ENCODE data around the gene PDLIM7.

The PDLIM7 gene

GRCh38 chr5:177457852-177458681, 39.3 kb downstream of the PDLIM7 start:
- H3K27ac ChIP-seq = no peak overlapping the region
- H4K20me1 ChIP-seq (ENCODE audit: insufficient read depth) = no peaks in the 10 kb centered on the region
- H3K4me3 ChIP-seq (IDR thresholded peaks at IDR 0.05; ENCODE audit: insufficient read depth, low read depth, low read length) = no peak overlapping the region
- no peaks in the 10 kb centered on the region for H3K79me2 ChIP-seq (ENCODE audit: insufficient read depth, low read depth)
- no peaks in the 10 kb centered on the region for H3K27me3 ChIP-seq (ENCODE audit: insufficient read depth, low read depth)
- no peak overlapping the region for H2AFZ ChIP-seq (ENCODE audit: low read depth)
- no peak overlapping the region for H3K4me2 ChIP-seq
- TF ChIP-seq, protein P1, sequence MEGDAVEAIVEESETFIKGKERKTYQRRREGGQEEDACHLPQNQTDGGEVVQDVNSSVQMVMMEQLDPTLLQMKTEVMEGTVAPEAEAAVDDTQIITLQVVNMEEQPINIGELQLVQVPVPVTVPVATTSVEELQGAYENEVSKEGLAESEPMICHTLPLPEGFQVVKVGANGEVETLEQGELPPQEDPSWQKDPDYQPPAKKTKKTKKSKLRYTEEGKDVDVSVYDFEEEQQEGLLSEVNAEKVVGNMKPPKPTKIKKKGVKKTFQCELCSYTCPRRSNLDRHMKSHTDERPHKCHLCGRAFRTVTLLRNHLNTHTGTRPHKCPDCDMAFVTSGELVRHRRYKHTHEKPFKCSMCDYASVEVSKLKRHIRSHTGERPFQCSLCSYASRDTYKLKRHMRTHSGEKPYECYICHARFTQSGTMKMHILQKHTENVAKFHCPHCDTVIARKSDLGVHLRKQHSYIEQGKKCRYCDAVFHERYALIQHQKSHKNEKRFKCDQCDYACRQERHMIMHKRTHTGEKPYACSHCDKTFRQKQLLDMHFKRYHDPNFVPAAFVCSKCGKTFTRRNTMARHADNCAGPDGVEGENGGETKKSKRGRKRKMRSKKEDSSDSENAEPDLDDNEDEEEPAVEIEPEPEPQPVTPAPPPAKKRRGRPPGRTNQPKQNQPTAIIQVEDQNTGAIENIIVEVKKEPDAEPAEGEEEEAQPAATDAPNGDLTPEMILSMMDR (conservative IDR thresholded peaks at IDR 0.05; ENCODE audit: low read depth, low read length) = no peak
- H3K4me1 ChIP-seq (ENCODE audit: low read depth, poor library complexity, severe bottlenecking) = peaks cover 7% of the 10 kb centered on the region
- no peak overlapping the region for H3K9ac ChIP-seq
- H3K36me3 ChIP-seq (ENCODE audit: insufficient read depth) = no peaks in the 10 kb centered on the region

GRCh38 chr5:177456976-177457851, 40.2 kb downstream of the PDLIM7 start:
- H3K9ac ChIP-seq = no peak overlapping the region
- no peak overlapping the region for H3K4me3 ChIP-seq (IDR thresholded peaks at IDR 0.05; ENCODE audit: insufficient read depth, low read depth, low read length)
- no peaks in the 10 kb centered on the region for H3K79me2 ChIP-seq (ENCODE audit: insufficient read depth, low read depth)
- no peak overlapping the region for H3K4me2 ChIP-seq
- H3K27me3 ChIP-seq (ENCODE audit: insufficient read depth, low read depth) = no peaks in the 10 kb centered on the region
- no peaks in the 10 kb centered on the region for H4K20me1 ChIP-seq (ENCODE audit: insufficient read depth)
- TF ChIP-seq, protein P1 (conservative IDR thresholded peaks at IDR 0.05; ENCODE audit: low read depth, low read length) = 0 out of 2 replicates have a peak, but pooled peaks have one; percentile 14
- no peak overlapping the region for H2AFZ ChIP-seq (ENCODE audit: low read depth)
- no peaks in the 10 kb centered on the region for H3K36me3 ChIP-seq (ENCODE audit: insufficient read depth)
- H3K4me1 ChIP-seq (ENCODE audit: low read depth, poor library complexity, severe bottlenecking) = peaks cover 7% of the 10 kb centered on the region
- no peak overlapping the region for H3K27ac ChIP-seq

DNA sequence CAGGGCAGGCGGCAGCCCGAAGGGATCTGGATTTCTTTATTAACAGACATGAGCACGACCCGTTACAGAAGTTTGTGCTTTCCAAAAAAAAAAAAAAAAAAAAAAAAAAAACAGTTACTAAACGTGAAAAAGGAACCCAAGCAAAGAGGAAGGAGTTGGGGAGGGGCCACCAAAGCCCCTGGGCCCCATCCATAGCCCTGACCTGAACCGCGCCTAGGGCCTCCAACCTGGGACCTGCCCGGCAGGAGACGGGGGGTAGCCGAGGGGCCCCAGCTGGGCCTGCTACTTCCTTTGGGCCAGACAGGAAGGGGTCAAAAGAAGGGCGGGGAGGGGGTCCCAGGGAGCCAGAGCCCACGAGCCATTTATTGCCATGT, 40.8 kb downstream of the PDLIM7 start:
- TF ChIP-seq, protein P1 (conservative IDR thresholded peaks at IDR 0.05; ENCODE audit: low read depth, low read length) = 0 out of 2 replicates have a peak, but pooled peaks have one; percentile 23
- H2AFZ ChIP-seq (ENCODE audit: low read depth) = no peak overlapping the region
- no peak overlapping the region for H3K27ac ChIP-seq
- H3K4me2 ChIP-seq = no peak overlapping the region
- peaks cover 7% of the 10 kb centered on the region for H3K4me1 ChIP-seq (ENCODE audit: low read depth, poor library complexity, severe bottlenecking)
- no peaks in the 10 kb centered on the region for H4K20me1 ChIP-seq (ENCODE audit: insufficient read depth)
- H3K27me3 ChIP-seq (ENCODE audit: insufficient read depth, low read depth) = no peaks in the 10 kb centered on the region
- no peak overlapping the region for H3K4me3 ChIP-seq (IDR thresholded peaks at IDR 0.05; ENCODE audit: insufficient read depth, low read depth, low read length)
- H3K36me3 ChIP-seq (ENCODE audit: insufficient read depth) = no peaks in the 10 kb centered on the region
- H3K79me2 ChIP-seq (ENCODE audit: insufficient read depth, low read depth) = no peaks in the 10 kb centered on the region
- H3K9ac ChIP-seq = no peak overlapping the region

- Histone ChIP-seq H3K27me3 (ENCODE audit: insufficient read depth, low read depth) (no peaks in the 10 kb centered on the region), H3K79me2 (ENCODE audit: insufficient read depth, low read depth) (no peaks in the 10 kb centered on the region), H2AFZ (ENCODE audit: low read depth) (peak overlapping the region; percentile 60; the same call in 1 of the 2 replicates), H4K20me1 (ENCODE audit: insufficient read depth) (no peaks in the 10 kb centered on the region), H3K9ac (peak overlapping the region; percentile 85; the same call in 1 of the 2 replicates), H3K4me3 (IDR thresholded peaks at IDR 0.05; ENCODE audit: insufficient read depth, low read depth, low read length) (no peak overlapping the region), H3K4me2 (peak overlapping the region; percentile 48), H3K4me1 (ENCODE audit: low read depth, poor library complexity, severe bottlenecking) (peaks cover 7% of the 10 kb centered on the region), H3K36me3 (ENCODE audit: insufficient read depth) (no peaks in the 10 kb centered on the region), H3K27ac (peak overlapping the region; percentile 71)
- TF ChIP-seq, protein P1 (conservative IDR thresholded peaks at IDR 0.05; ENCODE audit: low read depth, low read length) = peak; percentile 53; the same call in 1 of the 2 replicates
Observed at GRCh38 chr5:177455661-177456590, 41.5 kb downstream of the PDLIM7 start.
